Medulla oblongata (tissue), 1 donor: ENCODE results near the gene KCNAB3.
A peak's percentile ranks its signal among the peaks of the same experiment; 100 is the strongest.

Experiments
- DNase-seq: peaks from one replicate; pipeline ENCODE4 v3.0.0-alpha.2; 2015; ENCODE audit errors: extremely low spot score

KCNAB3 gene

DNA sequence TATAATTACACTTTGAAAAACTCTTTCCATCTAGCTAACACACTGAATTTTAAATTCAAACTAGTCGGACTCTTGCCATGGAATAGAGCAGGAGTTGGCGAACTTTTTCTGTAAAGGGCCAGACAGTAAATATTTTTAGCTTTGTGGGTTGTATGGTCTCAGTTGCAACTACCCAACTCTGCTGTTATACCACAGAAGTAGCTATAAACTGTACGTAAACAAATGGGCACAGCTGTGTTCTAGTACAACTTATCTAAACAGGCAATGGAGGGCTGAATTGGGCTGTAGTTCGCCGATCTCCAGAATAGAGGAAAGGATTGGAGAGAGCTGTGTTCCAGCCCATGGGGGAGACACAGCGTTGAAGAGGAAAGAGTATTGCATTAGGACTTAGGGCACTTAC is 11.1 kb upstream of the KCNAB3 start:
- no peak for DNase-seq

DNA sequence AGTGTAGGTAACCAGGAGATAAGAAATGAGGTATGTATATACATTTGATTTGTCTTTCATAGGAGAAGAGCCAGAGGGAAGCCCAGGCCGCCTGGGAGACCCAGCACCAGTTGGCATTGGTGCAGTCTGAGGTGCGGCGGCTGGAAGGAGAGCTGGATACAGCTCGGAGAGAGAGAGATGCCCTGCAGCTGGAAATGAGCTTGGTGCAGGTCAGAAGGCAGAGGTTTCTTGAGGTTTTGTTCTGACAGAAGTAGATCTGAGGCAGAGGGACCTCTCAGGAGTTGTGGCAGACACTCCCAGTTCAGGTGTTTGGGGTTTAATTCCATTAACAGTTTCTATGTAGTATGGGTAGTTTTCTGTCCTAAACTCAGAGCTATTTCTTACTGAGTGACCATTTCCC is 10.4 kb upstream of the KCNAB3 start:
- no peak for DNase-seq

DNA sequence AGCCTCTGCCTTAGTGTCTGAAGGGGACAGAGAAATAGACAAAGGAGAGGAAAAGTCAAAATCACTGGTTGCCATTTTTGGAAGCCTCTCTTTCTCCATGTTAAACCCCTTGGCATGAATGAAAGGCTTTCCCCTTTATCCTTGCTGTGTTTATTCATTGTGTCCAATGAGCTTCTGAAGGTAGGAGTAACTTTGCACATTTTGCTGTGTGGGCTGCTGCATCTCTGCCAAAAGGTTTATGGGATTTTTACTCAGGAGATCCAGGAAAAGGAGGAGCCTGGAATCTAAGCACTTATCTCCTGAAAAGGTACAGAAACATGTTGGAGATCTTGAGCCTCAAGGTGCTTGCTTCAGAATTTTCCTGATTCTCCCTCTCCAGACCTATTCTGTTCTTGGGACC is 6.2 kb upstream of the KCNAB3 start:
- DNase-seq: no peak

DNA sequence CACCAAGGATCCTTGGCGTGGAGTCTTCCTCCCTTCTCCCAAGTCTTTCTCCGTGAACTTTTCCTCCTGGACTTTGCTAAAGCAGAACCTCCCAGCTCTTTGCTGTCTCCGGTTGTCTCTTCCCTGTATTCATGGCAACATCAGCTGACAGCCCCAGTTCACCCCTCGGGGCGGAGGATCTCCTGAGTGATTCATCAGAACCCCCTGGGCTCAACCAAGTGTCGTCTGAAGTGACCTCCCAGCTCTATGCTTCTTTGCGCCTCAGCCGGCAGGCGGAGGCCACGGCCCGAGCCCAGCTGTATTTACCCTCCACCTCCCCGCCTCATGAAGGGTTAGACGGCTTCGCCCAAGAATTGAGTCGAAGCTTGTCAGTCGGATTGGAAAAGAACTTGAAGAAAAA is 3.3 kb upstream of the KCNAB3 start:
- DNase-seq: peak; percentile 43

DNA sequence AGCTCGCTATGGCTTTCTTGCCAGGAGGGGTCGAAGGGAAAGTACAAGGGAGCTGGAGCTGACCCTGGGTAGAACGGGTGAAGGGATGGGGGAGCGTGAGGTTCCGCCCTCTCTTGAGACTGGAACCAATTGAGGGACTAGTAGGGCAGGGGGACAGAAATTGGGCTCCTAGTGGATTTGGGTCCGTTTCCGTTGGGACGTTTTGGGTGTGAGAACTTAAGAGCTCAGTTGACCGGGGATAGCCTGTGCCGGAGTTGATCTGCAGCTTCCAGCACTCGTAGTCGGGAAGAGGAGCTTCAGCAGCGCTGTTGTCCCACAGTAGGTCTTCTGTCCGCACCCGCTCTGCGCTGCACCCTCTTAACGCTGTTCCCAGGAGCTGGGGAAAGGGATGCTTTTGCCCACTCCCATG is 2.8 kb upstream of the KCNAB3 start:
- peak; percentile 42 for DNase-seq

DNA sequence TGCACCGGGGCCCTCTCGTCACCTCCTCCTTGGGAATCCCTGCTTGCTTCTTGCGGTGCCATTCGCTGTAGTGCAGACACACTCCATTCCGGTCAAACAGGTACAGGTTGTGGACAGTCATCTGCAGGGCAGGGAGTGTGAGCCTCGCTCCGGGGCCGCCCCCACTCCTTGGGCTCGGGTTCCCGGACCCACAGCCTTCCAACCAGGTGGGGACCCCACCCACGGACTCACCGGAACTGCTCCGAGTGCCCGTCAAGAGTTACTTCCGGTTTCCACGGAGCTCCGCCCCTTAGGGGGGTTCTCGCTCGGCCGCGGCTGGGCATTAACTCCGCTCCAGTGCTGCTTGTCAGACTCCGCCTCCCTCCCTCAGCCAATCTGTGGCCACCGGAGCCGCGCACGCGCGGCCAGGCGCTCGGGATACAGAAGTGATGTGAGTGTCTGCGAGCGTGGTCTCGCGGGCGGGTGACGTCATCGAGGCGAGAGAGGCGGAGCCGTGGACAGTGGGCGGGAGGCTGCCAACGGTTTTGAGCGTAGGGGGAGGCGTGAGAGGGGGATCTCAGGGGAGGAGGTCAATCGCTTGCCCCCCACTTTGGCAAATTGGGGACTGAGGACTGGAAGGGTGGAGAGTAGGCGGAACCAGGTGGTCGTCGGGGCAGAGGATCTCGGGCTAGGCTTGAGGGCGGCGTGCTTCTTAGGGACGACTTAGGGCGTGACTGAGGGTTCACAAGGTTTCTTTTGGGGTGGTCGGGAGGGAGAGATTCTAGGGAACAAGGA is 2.2 kb upstream of the KCNAB3 start, which contains the start of the genes CNTROB and TRAPPC1:
Gene CNTROB, plus strand, starts transcription at position 498 of the 774 bp plus-strand sequence. CDS start 874 bp downstream, outside the sequence.
Gene TRAPPC1, minus strand, starts transcription at position 238 of the 774 bp plus-strand sequence. Its CDS starts 117 bp downstream, at position 121.
- DNase-seq: peak; percentile 100

DNA sequence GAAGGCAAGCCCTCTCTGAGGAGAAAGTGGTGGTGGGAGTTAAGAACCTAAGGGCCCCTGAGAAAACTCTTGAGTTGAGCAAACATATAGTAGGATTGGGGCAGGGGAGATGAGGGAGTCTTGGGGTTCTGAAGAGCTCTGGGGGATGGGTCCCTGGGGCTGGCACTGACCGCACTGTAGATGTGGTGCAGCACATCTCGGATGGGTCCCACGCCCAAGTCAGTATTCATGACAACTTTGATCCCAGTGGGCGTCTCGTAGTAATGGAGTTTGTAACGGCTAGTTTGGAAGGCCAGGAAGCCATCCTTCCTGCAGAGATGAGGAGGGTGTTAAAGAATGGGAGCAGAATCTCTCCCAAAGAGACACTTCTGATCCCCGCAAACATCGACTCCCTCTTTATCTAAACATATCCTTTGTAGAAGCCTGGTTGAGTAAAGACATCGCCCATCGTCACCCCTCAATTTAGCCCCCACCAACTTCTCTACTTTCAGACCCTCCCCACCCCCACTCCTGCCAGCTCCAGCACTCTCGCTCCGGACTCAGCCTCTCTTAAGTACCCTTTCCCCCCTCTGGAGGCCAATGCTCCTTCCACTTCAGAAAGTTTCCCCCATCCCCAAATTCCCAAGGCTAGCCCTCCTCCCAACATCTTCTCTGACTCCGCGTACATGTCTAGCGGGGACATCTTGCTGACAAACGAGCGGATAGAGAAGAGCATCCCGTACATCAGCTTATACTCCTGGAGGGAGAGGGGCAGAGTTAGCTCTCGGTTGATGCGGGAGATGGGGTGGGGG is 1.4 kb upstream of the KCNAB3 start:
- DNase-seq: no peak

DNA sequence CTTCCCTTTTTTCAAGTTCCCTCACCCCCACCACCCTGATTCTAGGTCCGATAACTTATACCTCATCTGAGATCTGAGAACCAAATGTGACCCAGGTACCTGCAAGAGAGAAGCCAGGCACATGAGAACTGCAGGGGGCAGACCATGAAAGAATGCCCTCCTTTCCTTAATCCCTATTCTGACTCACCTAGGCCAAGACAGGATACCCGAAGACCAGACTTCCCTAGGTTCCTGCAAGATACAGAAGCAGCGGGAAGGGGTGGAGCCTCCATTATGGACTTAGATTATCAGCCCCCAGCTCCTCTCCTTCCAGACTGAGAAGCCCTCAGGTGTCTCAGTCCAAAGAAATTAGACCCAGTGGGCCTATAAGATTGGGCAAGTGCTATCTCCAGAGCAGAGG is 2.1 kb downstream of the KCNAB3 start:
- no peak for DNase-seq

DNA sequence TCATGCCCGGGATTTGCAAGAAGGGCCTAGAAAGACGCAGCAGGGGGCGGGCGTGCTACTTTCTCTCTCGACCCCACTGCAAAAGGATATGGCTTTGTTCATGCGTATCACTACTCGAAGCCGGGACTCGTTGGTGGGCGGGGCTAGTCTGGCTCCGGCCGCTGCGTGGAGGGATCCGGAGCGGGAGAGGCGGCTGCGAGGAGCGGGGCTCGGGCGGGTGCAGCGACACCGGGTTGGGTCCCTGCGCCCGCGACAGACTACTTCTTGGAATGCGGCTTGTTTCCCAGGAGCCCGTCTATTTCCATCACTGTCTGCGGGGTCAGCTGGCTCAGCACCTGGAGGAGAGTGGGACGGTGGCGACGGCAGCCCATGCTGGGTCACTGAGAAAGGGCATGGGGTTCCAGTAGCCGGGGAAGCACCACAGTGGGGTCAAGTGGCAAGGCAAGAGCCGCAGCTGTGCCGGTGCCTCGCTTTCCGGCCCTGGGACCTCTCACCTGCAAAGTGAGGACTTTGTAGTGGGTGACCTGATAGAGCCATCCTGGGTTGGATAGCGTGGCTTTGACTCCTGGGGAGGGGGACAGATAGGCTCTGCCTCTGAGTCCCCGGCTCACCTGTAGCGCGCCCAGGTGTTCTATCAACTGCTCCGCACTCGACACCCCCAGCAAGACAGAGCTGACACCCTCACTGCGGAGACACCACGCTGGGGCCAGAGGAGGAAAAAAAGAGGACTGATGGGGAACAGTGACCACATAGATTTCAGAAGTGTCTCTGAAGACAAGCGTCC is 6.6 kb downstream of the KCNAB3 start:
- peak; percentile 80 for DNase-seq

DNA sequence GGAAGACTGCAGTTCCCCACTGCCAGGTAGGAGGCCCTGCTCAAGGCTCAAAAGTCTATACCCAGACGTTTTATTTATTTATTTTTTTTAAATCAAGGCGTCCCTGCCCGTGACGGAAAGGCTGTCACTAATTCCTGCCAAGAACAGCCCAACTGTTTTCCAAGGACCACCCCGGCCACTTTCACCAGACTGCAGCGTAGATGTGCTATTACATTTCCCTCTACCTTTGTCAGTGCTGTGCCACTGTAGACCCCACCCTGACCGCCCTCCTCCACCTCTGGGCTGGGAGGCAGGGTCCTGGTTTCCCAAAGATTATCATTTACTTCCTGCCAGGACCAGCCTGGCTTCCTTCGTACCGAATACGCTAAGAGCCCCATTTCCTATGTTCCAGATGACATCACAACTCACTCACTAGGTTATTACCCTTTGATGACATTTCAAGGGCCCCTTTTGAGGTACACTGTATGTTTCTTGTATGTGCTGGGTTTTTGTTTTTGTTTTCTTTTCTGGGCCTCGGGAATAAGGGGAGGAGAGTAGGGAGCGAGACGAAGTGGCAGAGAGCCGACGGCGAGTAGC is 7.3 kb downstream of the KCNAB3 start:
- DNase-seq: no peak

DNA sequence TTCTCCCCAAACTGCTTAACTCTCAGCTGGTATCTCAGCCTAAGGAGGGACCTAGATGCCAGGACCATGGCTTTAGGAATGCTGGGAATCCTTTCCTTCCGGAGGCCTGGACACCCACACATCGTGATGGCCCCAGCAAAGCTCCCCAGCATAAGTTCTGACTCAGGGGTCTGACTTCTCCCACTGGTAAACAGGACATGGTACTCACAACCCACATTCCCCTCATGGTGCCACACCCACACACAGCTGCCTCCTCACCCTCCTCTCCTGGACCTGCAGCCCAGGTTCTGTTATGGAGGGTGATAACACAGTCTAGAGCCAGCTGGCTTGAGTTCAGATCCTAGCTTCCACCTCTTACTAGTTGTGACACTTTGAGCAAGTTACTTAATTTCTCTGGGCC is 12.8 kb downstream of the KCNAB3 start:
- DNase-seq: no peak

DNA sequence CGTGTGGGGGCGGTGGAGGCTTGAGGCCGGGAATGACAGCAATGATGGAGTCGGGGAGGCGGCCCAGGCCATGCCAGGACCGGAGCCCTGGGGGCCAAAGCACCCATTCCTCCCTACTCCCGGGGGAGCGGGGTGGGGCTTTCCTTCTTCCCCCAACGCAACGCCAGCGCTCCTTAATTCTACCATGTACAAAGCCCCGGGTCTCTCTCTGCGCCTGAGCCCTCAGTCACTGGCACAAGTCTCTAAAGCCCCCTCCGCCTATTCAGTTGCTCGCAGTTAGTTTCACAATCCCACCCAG is 13.3 kb downstream of the KCNAB3 start:
- DNase-seq: no peak

DNA sequence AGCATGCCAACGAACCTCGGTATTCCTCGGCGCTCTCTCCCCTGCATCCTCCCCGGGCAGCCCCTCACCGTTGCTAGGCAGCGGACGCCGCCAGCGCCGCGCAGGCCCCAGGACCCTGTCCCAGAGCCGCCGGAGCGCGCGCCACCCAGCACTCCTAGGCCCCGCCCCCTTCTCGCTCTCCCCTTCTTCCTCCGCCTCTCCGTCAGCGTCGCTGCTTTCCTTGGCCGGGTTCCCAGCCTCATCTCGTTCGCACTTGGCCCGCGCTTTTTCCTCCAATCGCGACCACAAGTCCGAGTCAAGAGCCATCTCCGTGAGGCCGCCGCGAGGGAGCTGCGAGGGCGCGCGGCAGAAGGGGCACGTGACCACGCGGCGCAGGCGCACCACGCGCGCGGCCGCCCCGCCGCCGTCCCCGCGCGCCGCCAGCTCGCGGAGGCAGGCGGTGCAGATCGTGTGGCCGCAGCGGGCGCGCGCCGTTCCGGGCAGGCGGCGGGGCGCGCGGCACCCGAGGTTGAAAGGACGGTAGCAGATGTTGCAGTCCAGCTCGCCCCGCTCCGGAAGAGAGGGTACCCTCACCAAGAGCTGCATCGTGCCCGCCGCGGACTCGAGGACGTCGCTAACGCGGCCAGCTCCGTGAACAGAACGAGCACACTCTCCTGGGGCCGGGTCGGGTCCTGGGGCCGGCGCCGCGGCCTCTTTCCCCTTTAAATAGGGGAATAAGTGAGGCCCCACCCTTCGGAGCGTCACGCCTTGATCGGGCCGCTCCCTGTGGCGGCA is 13.9 kb downstream of the KCNAB3 start, which contains the start of gene RNF227:
Gene RNF227, minus strand, starts transcription at position 679 of the 774 bp plus-strand sequence. Its CDS starts 94 bp downstream, at position 585.
- DNase-seq: peak; percentile 88

DNA sequence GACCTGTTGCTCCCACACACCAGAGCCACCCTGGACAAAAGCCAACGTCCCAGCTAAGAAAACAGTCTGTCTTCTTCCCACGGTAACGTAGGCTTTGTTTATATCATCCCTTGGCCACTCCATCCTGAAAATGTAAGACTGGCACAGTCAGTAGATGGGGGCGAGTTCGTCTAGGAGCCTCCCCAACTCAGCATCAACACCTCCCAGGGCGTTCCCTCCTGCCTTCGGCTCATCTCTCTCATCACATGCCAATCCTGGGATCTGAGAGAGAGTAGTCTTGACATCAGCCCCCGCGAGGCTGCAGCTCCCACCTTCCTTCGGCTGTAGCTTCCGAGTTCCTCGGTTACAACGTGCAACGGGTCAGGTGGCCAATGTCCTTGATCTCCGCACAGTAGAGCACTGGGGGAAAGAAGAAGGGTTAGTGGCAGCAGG is 14.5 kb downstream of the KCNAB3 start:
- DNase-seq: no peak

DNA sequence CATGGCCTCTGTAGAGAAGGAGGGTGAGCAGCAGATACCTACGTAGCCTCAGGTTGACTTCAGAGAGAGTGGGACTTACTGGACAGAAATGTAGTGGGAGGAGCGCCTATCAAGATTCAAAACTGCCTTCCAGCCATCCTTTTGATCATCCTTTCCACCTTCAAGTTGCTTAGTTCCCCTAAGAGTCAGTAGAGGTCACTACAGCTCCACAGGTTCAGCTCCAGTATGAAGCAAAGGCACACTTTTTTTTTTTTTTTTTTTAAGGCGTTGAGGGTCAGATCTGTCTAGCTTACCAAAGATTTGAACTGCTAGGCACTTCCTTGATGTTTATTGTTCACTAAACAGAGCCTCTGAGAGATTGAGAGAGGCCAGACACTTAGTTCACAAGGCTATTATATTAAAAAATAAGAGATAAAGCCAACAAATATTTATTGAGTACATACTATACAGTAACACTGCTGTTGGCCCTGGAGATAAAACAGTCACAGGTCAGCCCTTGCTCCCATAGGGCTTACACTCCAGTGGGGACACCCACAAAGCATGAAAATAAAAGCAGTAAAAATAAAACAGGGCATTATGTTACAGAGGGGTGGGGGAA is 16.6 kb downstream of the KCNAB3 start:
- peak; percentile 83 for DNase-seq

DNA sequence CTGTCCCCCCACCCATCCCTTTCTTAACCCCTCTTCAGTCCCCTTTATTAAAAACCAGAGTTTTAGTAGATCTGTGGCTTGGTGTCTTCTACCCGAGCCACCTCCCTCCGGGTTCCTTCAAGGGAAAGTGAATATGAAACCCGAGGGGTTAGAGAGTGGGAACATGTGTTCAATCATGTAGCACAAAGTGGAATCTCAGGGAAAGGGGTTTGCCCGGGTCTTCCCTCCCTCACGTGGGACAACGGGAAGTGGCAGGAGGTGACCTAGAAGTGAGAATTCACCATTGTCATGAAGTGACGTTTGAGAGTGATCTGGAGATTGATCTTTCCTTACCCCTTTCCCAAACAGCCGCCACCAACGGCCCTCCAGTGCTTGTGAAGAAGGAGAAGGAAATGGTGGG is 18.5 kb downstream of the KCNAB3 start:
- no peak for DNase-seq

DNA sequence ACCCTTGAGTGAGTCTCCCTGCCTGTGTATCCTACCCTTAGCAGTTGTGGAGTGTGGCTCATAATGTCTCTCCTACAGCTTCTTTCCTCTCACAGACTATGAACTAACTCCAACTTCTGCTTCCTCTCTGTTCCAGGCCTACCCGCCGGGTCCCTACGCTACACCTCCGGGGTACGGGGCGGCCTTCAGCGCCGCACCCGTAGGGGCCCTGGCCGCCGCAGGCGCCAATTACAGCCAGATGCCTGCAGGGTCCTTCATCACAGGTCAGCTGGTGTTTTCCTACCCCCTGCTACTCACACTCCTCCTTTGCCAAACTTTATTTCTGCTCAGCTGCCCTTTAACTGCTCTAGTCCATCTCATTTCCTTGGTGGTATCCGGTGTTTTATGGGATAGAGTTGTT is 18.9 kb downstream of the KCNAB3 start:
- DNase-seq: no peak

DNA sequence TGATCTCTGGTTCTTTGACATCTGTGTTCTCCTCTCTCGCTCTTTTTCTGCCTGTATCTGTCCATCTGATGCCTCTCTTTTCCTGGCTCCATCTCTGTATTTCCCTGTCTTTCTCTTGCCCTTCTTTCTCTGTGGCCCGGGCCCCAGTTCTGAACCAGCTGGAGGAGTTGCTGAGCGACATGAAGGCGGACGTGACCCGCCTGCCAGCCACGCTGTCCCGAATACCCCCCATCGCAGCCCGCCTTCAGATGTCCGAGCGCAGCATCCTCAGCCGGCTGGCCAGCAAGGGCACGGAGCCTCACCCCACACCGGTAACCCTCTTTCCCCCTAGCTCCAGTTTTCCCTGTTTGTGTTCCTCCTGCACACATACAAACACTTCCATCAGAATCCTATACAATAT is 19.4 kb downstream of the KCNAB3 start:
- DNase-seq: no peak

DNA sequence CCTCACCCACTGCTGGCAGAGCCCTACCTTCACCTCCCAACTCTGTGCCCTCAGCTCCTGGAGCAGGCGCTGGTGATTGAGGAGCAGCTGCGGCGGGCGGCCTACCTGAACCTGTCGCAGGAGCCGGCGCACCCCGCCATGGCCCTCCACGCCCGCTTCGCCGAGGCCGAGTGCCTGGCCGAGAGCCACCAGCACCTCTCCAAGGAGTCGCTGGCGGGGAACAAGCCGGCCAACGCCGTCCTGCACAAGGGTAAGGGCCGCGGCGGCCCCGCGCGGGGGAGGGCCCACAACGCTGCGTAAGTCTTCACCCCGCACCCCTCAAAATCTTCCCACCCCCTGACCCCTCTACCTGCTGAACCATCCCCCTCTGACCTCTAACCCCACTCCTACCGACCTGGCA is 20.6 kb downstream of the KCNAB3 start:
- no peak for DNase-seq
